Kasumi-1 (cell line): ENCODE data around the gene TSPO.

Source experiments
- DNase-seq, 2 experiments: peaks; one replicate each; lab custom pipeline; 2025; lab: John Stamatoyannopoulos, UW

The TSPO gene

DNA sequence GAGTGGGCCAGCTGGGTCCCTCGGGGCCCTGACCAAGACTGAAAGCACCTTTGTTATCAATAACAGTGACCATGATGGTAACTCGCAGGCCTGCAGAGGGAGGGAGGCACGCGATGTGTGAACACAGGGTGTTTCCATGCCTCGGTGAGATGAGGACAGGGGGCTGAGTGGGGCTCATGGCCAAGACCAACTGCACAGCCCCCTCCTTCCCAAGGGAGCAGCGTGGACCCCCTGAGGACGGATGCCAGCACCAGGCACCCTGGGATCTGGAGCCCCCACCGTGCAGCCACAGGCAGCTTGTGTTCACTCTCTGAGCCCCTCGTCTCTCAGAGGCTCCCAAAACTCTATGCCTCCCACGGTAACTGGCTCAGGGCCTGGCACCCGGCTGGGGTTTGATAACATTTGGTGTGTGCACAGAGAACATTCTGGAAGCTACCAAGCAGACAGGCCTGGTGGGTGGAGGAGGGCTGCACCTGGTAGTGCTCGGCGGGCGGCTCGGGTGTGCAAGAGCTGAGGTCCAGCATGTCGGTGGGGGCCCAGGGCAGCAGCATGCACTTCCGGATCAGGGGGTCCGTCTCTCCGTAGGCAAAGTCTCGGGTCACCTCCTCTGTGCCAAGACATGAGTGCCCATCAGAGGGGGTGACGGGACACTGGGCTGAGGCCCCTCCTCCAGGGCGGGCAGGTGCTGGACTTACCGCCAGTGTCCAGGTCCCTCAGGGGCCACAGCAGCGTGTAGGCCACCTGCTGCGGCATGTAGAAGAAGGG is 28.0 kb downstream of the TSPO start:
- no peak for DNase-seq

DNA sequence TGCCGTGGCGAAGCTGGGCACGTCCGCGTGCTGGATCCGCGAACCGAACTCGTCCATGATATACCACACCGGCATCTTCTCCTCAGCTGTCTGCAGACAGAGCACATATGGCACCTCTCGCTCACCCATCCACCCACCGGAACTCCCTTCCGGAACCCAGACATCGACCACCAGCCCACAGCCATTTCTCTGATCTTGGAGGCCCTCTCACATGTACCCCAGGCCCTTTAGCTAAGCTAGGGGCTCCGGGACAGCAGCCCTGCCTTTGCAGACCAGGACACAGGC is 28.5 kb downstream of the TSPO start:
- no peak for DNase-seq

GRCh38 chr22:43180670-43181069 is 29.3 kb downstream of the TSPO start:
- DNase-seq = no peak

- no peak for DNase-seq
Observed at GRCh38 chr22:43181321-43182076, 30.1 kb downstream of the TSPO start.

- no peak for DNase-seq
Observed at GRCh38 chr22:43182118-43182517, 30.8 kb downstream of the TSPO start.

DNA sequence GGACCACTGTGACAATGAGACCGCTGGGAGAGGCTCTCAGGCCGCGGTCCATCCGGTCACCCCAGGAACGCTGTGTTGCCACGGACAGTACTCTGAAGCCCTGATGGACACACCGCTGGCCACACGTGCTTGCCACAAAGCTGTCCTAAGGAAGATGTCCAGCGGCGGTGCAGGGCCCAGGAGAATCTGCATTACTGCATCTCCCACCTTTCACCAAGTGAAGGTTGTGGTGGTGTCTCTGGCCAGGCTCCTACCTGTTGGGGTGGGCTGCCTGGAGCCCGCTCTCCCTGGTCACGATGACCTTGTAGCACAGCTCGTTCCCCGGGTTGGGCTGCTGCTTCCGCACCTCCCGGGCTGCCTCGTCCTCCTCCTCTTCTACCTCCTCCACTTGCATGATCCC is 31.4 kb downstream of the TSPO start:
- DNase-seq = no peak

DNA sequence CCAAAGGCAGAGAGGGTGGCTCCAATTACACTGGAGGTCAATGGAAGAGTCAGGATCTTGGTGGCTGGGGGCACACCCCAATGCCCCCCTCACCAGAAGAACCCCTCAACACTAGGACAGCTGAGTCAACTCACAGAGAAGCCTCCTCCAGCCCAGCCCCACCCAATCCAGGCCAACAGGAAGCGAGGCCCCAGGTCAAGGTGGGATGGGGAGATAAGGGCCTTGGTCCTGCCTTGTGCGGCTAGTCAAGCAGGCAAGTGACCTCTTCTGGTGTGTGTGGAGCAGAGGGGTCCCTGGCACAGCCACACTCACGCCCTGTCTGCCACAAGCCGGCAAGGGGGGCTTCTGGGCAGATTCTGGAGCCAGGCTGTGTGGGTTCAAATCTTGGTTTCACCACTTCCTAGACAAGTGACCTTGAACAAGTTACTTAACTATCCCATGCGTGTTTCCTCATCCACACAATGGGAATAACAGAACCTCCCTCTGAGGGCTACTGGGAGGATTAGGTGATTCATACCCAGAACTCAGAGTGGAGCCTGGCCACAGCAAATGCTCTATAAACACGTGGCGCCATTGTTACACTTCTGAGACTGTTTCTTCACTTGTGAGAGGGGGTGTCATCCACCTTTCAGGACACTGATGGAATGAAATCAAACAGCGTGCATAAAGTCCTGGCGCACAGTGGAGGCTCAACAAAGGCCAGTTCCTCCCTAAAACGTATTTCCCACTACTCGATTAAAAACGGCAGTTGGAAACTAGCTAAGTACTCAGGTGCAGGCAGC is 32.3 kb downstream of the TSPO start:
- DNase-seq = no peak

- no peak for DNase-seq
Observed at GRCh38 chr22:43185860-43186261, 34.5 kb downstream of the TSPO start.

DNA sequence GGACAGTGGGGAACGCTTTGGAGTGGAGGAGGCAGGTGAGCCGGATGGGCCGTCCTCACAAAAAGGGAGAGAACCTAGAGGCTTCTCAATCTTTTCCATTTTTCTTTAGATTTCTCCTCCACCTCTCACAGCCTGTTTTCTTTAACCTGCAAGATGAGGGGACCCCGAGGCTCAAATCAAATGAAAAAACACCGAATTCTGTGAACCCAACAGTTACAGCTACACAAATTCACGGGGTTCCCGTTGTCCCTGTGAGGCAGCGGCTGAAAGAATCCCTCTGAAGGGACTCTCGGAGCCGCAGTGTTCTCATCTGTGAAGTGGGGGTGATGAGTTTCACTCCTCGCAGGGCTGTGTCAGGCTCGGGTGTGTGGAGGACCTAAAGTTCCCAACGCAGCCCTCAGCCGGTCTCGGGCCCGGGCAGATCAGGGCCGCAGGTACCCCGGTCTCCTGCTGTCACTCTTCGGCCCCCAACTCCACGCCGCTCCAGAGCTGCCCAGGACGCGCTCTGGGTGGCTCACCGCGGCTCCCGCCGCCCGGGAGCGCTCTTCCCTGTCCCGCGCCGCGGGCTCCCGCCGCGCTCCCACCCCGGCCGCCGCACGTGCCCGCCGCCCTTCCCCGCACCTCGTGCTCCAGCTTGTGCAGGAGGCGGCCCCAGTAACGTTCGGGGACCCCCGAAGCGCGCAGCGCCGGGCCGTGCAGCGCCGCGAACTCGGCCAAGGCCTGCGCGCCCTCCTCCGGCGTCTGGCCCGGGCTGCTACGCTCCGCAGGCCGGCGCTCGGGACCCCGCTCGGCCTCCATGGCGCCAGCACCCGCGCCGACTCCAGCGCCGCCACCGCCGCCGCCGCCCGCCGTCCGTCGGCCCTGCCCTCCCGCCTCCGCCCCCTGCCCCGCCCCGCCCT is 35.2 kb downstream of the TSPO start, which contains the start of gene TTLL12:
Gene TTLL12, minus strand, starts transcription at position 863 of the 899 bp plus-strand sequence. Its CDS starts 65 bp downstream, at position 798.
- DNase-seq = peak in 1 of 2 experiments; percentile 28

GRCh38 chr22:43187171-43188099 is 36.1 kb downstream of the TSPO start:
- DNase-seq = peak; percentile 80 to 90

DNA sequence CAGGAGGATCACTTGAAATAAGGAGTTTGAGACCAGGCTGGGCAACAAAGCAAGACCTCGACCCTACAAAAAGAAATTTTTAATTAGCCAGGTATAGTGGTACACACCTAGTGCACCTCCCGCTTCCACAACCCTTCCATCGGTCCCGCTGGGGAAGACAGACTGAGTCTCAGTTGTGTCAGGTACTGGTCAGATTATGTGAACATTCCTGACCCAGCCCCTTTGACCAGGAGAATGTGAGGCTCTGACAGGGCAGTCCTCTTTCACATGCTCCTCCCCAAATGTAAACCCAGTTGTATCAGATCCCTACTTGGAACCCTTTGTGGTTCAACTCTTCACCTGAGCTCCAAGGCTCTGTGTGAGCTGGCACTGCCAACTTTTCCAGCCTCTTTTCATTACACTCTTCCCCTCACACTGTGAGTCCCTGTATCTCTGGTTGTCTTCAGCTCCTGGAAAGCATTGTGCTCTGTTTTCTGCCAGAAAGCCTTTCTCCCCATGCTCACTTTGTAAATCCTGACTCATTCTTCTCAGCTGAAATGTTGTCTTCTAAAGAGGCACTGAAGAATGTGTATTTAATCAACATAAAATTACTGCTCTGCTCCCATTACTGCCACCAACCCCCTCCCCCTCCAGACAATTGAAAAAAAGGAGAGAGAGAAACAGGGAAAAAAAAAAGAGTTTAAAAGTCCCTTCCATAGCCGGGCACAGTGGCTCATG is 37.6 kb downstream of the TSPO start:
- DNase-seq = no peak

- no peak for DNase-seq
Observed at GRCh38 chr22:43191831-43192230, 40.5 kb downstream of the TSPO start.

GRCh38 chr22:43197271-43197941 is 46.0 kb downstream of the TSPO start:
- DNase-seq = no peak

DNA sequence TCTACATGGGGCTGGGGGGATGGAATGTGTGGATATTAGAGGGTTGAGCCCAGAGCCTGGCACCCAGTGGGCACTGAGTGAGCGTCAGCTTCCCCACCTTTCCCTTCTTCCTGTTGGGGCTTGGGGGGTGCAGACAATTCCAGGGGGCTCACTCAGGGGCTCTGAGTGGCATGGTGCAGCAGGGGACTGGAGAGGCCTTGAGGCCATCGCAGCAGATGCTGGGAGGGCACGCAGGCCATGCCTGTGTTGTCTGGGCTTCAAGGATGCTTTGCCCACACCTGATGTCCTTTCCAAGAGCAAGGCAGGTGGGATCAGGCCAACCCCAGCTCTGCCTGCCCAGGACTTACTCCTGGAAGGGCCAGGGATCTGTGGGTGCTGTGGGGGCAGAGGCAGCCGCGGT is 46.8 kb downstream of the TSPO start:
- no peak for DNase-seq

DNA sequence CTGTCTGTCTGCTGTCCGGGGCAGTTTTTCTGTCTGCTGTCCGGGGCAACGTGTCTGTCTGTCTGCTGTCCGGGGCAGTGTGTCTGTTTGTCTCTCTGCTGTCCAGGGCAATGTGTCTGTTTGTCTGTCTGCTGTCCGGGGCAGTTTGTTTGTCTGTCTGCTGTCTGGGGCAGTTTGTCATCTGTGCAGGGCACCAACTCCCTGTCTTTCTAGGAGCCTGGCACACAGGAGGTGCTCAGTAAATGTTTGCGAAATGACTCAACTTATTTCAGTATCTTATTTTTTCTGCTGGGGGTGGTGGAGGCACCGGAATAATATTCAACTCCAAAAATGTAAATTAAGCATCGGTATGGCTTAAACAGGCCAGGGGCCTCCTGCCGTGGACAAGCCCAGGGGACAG is 47.6 kb downstream of the TSPO start:
- no peak for DNase-seq

DNA sequence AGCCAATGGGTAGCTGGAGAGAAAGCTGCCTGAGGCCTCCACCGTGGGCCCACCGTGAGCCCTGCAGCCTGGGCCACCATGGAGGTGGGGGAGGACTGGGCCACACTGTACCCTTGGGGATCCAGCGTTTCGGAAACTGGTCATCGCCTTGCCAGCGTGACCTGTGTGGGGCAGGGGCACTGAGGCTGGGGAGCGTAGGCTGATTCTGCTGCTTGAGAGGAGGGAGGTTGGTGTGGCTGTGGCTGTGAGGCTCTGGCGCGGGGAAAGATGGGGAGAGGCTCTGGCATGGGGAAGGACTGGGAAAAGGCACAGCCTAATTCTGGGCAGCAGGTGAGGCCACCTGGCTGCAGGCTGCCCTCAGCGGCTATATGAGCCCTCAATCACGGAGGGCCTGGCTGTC is 48.2 kb downstream of the TSPO start:
- no peak for DNase-seq

- DNase-seq = no peak
Observed at GRCh38 chr22:43200031-43200430, 48.7 kb downstream of the TSPO start.

- DNase-seq = no peak
Observed at GRCh38 chr22:43200555-43200954, 49.2 kb downstream of the TSPO start.

- no peak for DNase-seq
Observed at GRCh38 chr22:43201486-43202219, 50.3 kb downstream of the TSPO start.
